Measurements from ENCODE around the gene CELSR1. TPM values are rescaled to one million over a fixed set of nuclear protein-coding genes. Genes with fewer than 3 reads are reported as not detected.

Gene CELSR1
- total RNA-seq, 1 donor from 2014 or later = 0.27 TPM

GRCh38 chr22:46357711-46358520, 179.5 kb downstream of the CELSR1 start:
- H3K9me3 Mint-ChIP-seq (ENCODE audit: unreplicated experiment) = peaks cover 5% of the 10 kb centered on the region
- H3K27me3 Mint-ChIP-seq (ENCODE audit: unreplicated experiment) = peaks cover 2% of the 10 kb centered on the region
- H3K36me3 Mint-ChIP-seq (ENCODE audit: unreplicated experiment) = peaks cover 7% of the 10 kb centered on the region
- H3K4me3 Mint-ChIP-seq (ENCODE audit: unreplicated experiment) = no peak overlapping the region
- TF ChIP-seq CTCF (IDR thresholded peaks at IDR 0.05; ENCODE audit: partially characterized antibody, unreplicated experiment) = no peak
- DNase-seq = no peak
- H3K27ac Mint-ChIP-seq (ENCODE audit: unreplicated experiment) = no peak overlapping the region
- peaks cover 10% of the 10 kb centered on the region for H3K4me1 Mint-ChIP-seq (ENCODE audit: low read depth, unreplicated experiment)

DNA sequence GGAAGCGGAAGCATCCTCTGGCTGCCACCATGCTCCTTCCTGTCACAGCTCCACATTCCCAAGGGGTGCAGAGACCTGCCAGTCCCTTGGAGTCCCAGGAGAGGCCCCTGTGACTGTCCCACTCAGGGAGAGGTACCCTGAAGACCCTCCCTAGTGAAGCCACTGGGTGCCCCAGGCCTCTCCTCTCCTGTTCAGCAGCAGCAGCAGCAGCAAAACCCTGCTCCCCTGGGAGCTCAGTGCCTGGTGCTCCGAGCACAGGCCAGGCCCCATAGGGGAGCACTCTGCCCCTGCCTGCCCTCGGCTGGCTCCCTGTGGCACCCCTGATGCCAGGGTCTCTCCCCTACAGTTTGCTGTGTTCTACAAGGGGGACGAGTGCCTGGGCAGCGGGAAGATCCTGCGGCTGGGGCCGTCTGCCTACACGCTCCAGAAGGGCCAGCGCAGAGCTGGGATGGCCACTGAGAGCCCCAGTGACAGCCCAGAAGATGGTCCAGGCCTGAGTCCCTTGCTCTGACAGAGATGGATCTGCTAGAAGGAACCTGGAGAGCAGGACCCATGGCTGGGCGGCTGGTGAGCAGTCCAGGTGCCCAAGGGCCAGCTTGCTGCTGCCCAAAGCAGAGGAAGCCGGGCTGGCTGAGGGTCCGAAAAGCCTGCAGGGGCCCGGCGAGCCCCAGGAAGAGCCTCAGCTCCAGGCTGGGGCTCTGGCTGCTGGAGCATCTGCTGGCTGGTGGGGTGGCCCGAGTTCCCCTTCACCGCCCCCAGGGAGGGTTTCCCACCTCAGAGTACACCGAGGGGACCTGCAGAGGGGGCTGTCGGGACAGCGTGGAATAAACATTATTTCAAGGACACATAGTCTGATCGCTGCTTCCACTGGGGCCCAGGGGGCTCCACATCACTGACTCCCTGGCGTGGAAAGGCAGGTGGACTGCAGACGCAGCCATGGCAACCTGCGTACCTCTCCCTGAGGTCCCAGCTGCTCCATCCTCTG, 180.6 kb downstream of the CELSR1 start:
- no peak overlapping the region for H3K27ac Mint-ChIP-seq (ENCODE audit: unreplicated experiment)
- no peak overlapping the region for H3K4me3 Mint-ChIP-seq (ENCODE audit: unreplicated experiment)
- H3K27me3 Mint-ChIP-seq (ENCODE audit: unreplicated experiment) = peaks cover 2% of the 10 kb centered on the region
- peaks cover 11% of the 10 kb centered on the region for H3K9me3 Mint-ChIP-seq (ENCODE audit: unreplicated experiment)
- peaks cover 7% of the 10 kb centered on the region for H3K36me3 Mint-ChIP-seq (ENCODE audit: unreplicated experiment)
- TF ChIP-seq CTCF (IDR thresholded peaks at IDR 0.05; ENCODE audit: partially characterized antibody, unreplicated experiment) = no peak
- DNase-seq = no peak
- peaks cover 16% of the 10 kb centered on the region for H3K4me1 Mint-ChIP-seq (ENCODE audit: low read depth, unreplicated experiment)

GRCh38 chr22:46355996-46356471, 181.4 kb downstream of the CELSR1 start:
- no peak for TF ChIP-seq CTCF (IDR thresholded peaks at IDR 0.05; ENCODE audit: partially characterized antibody, unreplicated experiment)
- Mint-ChIP-seq H3K27ac (ENCODE audit: unreplicated experiment) (no peak overlapping the region), H3K4me3 (ENCODE audit: unreplicated experiment) (no peak overlapping the region), H3K36me3 (ENCODE audit: unreplicated experiment) (peaks cover 7% of the 10 kb centered on the region), H3K27me3 (ENCODE audit: unreplicated experiment) (peaks cover 2% of the 10 kb centered on the region), H3K9me3 (ENCODE audit: unreplicated experiment) (peaks cover 8% of the 10 kb centered on the region), H3K4me1 (ENCODE audit: low read depth, unreplicated experiment) (peaks cover 16% of the 10 kb centered on the region)
- DNase-seq = no peak

DNA sequence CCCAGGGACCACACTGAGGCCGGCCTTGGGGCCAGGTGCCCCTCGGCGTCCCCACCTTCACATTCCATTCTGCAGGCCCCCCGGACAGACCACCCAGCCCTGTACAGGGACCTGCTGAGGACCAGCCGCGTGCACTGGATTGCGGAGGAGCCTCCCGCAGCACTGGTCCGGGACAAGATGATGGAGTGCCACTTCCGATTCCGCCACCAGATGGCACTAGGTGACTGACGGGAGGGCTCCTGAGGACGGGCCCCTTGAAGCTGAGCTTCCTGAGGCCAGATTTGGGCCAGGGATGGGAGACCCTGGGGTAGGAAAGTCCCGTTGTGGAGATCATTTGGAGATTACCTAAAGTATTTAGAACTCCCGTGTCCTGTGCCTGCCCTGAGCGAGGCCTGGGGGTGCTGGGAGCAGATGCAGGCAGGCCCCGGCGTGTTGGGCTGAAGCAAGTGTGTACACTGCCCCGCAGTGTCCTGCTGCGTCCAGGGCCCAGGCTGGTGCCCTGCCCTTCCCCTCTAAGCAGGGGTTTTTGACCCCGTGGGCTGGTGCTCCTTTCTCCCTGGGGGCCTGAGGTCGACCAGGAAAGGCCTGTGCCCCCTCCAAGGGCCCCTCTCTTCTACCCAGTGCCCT, 181.9 kb downstream of the CELSR1 start:
- H3K27me3 Mint-ChIP-seq (ENCODE audit: unreplicated experiment) = peaks cover 4% of the 10 kb centered on the region
- peak; percentile 83 for TF ChIP-seq CTCF (IDR thresholded peaks at IDR 0.05; ENCODE audit: partially characterized antibody, unreplicated experiment)
- H3K36me3 Mint-ChIP-seq (ENCODE audit: unreplicated experiment) = peaks cover 4% of the 10 kb centered on the region
- peaks cover 8% of the 10 kb centered on the region for H3K9me3 Mint-ChIP-seq (ENCODE audit: unreplicated experiment)
- peak overlapping the region; percentile 33 for H3K27ac Mint-ChIP-seq (ENCODE audit: unreplicated experiment)
- peak; percentile 93 for DNase-seq
- H3K4me1 Mint-ChIP-seq (ENCODE audit: low read depth, unreplicated experiment) = peaks cover 16% of the 10 kb centered on the region
- no peak overlapping the region for H3K4me3 Mint-ChIP-seq (ENCODE audit: unreplicated experiment)

All from glutamatergic neuron (in vitro differentiated cells).